Mesothelial cell of epicardium (in vitro differentiated cells): ENCODE measurements around the gene ALDH8A1. TPM values are rescaled to one million over a fixed set of nuclear protein-coding genes. Genes with fewer than 3 reads are reported as not detected.
"Not testable (repeated sequence)": the region's sequence is repeated elsewhere in the genome, so short reads cannot be mapped to it uniquely, and the experiment has no call there.

Experiments
- DNase-seq, 2 experiments: peaks; one replicate each; pipeline ENCODE4 v3.0.0; 2021; ENCODE audit warnings: low spot score in 2 of 2; ENCODE audit not compliant: unreplicated experiment in 2 of 2
- H3K27ac Mint-ChIP-seq: 2 replicates; pipeline ENCODE4 v1.8.0; 2021; ENCODE audit warnings: mixed read lengths
- H3K27me3 Mint-ChIP-seq: 2 replicates; pipeline ENCODE4 v1.8.0; 2021; ENCODE audit warnings: low read depth, mixed read lengths
- H3K36me3 Mint-ChIP-seq: 2 replicates; pipeline ENCODE4 v1.8.0; 2021; ENCODE audit warnings: mixed read lengths
- H3K4me1 Mint-ChIP-seq: 2 replicates; pipeline ENCODE4 v1.8.0; 2021; ENCODE audit warnings: mixed read lengths
- H3K4me3 Mint-ChIP-seq: 2 replicates; pipeline ENCODE4 v1.8.0; 2021; ENCODE audit warnings: mild to moderate bottlenecking, moderate library complexity, mixed read lengths
- H3K9me3 Mint-ChIP-seq: 2 replicates; pipeline ENCODE4 v1.8.0; 2021; ENCODE audit warnings: mixed read lengths
- total RNA-seq: library from RNA; stranded (reverse); gene quantifications from 3 replicates; pipeline ENCODE4 v1.2.1, GENCODE V29; 2021
- TF ChIP-seq, protein P1 (sequence below): fragments of 200-600 bp; sonication (generic); IDR thresholded peaks from one replicate; pipeline ENCODE4 v1.5.0; 2021; ENCODE audit warnings: antibody characterized with exemption; ENCODE audit not compliant: unreplicated experiment

The ALDH8A1 gene
- total RNA-seq, 1 donor from 2014 or later: 1.1 TPM

DNA sequence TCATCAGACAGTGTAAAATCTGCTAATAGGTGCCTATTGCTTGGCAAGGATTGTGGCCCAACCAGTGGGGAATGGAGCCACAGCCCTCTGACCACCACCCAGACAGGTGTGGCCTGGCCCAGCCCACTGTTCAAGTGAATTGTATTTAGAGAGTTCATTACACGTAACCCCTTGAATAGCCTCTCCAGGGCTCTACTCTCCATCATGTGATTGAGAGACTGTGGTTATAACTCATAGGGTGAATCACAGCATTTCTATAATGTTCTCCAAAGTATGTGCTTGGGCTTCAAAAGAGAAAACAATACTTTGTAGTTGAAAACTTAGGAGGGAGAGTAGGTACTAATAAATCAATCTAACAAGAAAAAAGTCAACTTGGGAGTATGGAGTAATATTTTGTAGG is 38.4 kb downstream of the ALDH8A1 start:
- TF ChIP-seq, protein P1, sequence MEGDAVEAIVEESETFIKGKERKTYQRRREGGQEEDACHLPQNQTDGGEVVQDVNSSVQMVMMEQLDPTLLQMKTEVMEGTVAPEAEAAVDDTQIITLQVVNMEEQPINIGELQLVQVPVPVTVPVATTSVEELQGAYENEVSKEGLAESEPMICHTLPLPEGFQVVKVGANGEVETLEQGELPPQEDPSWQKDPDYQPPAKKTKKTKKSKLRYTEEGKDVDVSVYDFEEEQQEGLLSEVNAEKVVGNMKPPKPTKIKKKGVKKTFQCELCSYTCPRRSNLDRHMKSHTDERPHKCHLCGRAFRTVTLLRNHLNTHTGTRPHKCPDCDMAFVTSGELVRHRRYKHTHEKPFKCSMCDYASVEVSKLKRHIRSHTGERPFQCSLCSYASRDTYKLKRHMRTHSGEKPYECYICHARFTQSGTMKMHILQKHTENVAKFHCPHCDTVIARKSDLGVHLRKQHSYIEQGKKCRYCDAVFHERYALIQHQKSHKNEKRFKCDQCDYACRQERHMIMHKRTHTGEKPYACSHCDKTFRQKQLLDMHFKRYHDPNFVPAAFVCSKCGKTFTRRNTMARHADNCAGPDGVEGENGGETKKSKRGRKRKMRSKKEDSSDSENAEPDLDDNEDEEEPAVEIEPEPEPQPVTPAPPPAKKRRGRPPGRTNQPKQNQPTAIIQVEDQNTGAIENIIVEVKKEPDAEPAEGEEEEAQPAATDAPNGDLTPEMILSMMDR: no peak
- no peak overlapping the region for H3K4me3 Mint-ChIP-seq
- H3K36me3 Mint-ChIP-seq: no peaks in the 10 kb centered on the region
- no peaks in the 10 kb centered on the region for H3K27me3 Mint-ChIP-seq
- H3K4me1 Mint-ChIP-seq: peaks cover 33% of the 10 kb centered on the region
- H3K9me3 Mint-ChIP-seq: peaks cover 7% of the 10 kb centered on the region
- H3K27ac Mint-ChIP-seq: no peak overlapping the region
- DNase-seq: no peak

GRCh38 chr6:134910593-134910935 is 39.3 kb downstream of the ALDH8A1 start:
- no peak for DNase-seq
- Mint-ChIP-seq H3K4me3 (no peak overlapping the region), H3K9me3 (peaks cover 7% of the 10 kb centered on the region), H3K27me3 (no peaks in the 10 kb centered on the region), H3K4me1 (peaks cover 33% of the 10 kb centered on the region), H3K27ac (peak overlapping the region; percentile 52), H3K36me3 (no peaks in the 10 kb centered on the region)
- TF ChIP-seq, protein P1: no peak

DNA sequence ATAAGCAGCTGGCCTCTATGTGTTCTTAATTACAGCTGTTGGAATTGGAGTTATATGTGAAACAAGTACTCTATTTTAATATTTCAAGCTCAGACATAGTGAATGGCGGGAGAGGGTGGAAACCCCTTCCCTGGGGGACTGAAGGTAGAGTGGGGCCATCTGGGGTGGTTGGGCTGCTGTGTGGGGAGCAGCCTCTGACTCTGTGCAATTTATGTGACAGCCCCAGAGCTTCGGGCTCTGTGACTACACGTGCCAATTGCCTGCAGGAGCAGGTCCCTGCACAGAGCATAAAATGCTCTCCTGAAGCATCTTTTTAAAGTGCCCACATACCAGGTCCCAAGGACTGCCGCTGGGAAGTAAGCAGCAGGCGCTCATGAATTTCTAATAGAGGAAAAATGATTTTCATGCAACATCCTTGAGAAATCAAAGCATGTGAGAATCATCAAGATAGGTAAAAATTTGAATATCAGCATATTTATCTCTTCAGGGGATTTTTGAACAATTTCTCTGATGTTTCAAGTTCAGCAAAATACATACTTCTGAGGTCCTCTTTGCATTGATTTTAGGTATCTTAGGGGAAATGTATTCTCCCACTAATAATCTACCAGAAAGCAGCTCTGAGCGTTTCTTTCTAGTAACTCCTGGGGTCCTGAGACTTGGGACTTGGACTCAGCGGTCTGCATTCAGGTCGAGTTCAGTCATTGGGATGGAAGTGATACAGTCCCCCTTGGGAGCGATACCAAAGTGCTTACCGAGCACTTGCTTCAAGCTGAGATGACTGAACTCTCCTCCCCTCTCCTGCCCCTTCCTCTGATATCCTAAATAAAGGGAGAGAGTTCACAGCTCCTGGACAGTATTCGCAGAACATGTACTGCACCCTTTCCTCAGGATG is 40.0 kb downstream of the ALDH8A1 start:
- no peak for DNase-seq
- Mint-ChIP-seq H3K4me1 (peaks cover 33% of the 10 kb centered on the region), H3K27ac (peak overlapping the region; percentile 72), H3K9me3 (peaks cover 7% of the 10 kb centered on the region), H3K36me3 (no peaks in the 10 kb centered on the region), H3K27me3 (no peaks in the 10 kb centered on the region), H3K4me3 (no peak overlapping the region)
- TF ChIP-seq, protein P1: no peak

GRCh38 chr6:134908906-134909516 is 40.9 kb downstream of the ALDH8A1 start:
- peak overlapping the region; percentile 72 for H3K27ac Mint-ChIP-seq
- DNase-seq: no peak
- peaks cover 4% of the 10 kb centered on the region for H3K9me3 Mint-ChIP-seq

DNA sequence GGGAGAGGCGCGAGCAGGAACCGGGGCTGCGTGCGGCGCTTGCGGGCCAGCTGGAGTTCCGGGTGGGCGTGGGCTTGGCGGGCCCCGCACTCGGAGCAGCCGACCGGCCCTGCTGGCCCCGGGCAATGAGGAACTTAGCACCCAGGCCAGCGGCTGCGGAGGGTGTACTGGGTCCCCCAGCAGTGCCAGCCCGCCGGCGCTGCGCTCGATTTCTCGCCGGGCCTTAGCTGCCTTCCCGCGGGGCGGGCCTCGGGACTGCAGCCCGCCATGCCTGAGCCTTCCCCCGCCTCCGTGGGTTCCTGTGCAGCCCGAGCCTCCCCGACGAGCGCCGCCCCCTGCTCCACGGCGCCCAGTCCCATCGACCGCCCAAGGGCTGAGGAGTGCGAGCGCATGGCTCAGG is 45.2 kb downstream of the ALDH8A1 start:
- H3K4me3 Mint-ChIP-seq, H3K36me3 Mint-ChIP-seq, H3K27ac Mint-ChIP-seq, H3K9me3 Mint-ChIP-seq, DNase-seq, H3K27me3 Mint-ChIP-seq: not testable (repeated sequence)
- H3K4me1 Mint-ChIP-seq: peaks cover 20% of the 10 kb centered on the region

More at GRCh38 chr6:134908906-134909516, 40.9 kb downstream of the ALDH8A1 start:
- H3K4me3 Mint-ChIP-seq: no peak overlapping the region
- no peaks in the 10 kb centered on the region for H3K27me3 Mint-ChIP-seq
- no peaks in the 10 kb centered on the region for H3K36me3 Mint-ChIP-seq
- TF ChIP-seq, protein P1: no peak
- peaks cover 33% of the 10 kb centered on the region for H3K4me1 Mint-ChIP-seq

DNA sequence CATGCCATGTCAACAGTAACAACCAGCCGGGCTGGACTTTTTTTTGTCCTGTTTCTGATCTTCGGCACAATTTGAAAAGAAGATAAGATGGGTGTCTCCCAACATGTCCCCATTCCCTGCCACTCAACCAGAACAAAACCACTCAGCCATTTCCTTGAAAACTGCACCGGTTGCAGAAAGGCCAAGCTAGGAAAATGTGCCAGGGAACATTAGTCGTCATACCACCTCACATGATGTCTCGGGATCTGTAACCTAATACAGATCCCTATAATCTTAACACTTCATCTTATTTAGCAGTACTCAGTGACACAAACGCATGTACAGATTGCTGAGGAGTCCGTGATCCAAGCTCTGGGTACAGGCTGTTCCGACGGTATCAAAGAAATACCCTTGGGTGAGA is 46.5 kb downstream of the ALDH8A1 start:
- Mint-ChIP-seq H3K36me3 (no peaks in the 10 kb centered on the region), H3K27ac (no peak overlapping the region), H3K27me3 (no peaks in the 10 kb centered on the region), H3K4me1 (peaks cover 7% of the 10 kb centered on the region), H3K9me3 (no peaks in the 10 kb centered on the region), H3K4me3 (no peak overlapping the region)
- no peak for DNase-seq
- TF ChIP-seq, protein P1: no peak
